WTC11 (cell line): ENCODE measurements around the gene SUCLG2. TPM values are rescaled to one million over a fixed set of nuclear protein-coding genes. Genes with fewer than 3 reads are reported as not detected.

Source experiments
- PREB ChIP-seq: sonication (generic); formaldehyde crosslinking; IDR thresholded peaks from 2 replicates; pipeline ENCODE4 v1.8.1; 2022; ENCODE audit warnings: mild to moderate bottlenecking, missing genetic modification reagents, moderate library complexity, borderline replicate concordance
- total RNA-seq: library from RNA; stranded (reverse); gene quantifications from 3 replicates; pipeline ENCODE4 v1.2.3, GENCODE V29; 2021

SUCLG2 gene
- total RNA-seq, 1 experiment from 2014 or later: 39.7 TPM

GRCh38 chr3:67325231-67325630 is 329.2 kb downstream of the SUCLG2 start (continued):
- TF ChIP-seq PREB (CRISPR knock-in tag): no peak
